Fibroblast of upper back skin (primary cell): ENCODE data around the gene THAP5.

Experiments
- DNase-seq: peaks from one replicate; pipeline ENCODE4 v3.0.0-alpha.2; 2013

THAP5 gene

GRCh38 chr7:108528183-108528712 lies 41.3 kb downstream of the THAP5 start:
- DNase-seq, result no peak

- DNase-seq, result no peak
Measured at GRCh38 chr7:108526768-108527017, 42.8 kb downstream of the THAP5 start.

- DNase-seq, result peak; percentile 100
Measured at GRCh38 chr7:108525985-108526767, 43.3 kb downstream of the THAP5 start, which contains the start of gene PNPLA8. Gene PNPLA8 (minus strand): TSS chr7:108526135. CDS start chr7:108515491, 10,644 bp downstream.

- peak; percentile 78 for DNase-seq
Measured at GRCh38 chr7:108525327-108525984, 44.0 kb downstream of the THAP5 start.

DNA sequence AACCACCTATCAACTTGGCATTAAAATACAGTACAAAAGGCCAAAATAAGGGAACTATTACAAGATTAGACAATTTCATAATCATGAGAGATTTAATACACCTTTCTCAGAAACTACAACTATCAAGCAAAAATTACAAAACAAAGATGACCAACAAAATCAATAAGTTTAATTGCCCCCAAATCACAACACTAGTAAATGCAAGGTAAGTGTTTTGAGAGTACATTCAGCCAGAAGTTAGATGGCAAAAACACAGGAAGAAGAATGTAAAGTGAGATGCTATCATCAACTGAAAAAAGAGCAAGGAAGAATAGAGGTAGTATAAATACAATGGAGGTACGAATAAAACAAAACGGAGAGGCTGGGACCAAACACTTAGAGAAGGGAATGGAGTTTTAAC lies 46.7 kb downstream of the THAP5 start:
- DNase-seq, result no peak

GRCh38 chr7:108517951-108518350 lies 51.6 kb downstream of the THAP5 start:
- DNase-seq, result no peak

DNA sequence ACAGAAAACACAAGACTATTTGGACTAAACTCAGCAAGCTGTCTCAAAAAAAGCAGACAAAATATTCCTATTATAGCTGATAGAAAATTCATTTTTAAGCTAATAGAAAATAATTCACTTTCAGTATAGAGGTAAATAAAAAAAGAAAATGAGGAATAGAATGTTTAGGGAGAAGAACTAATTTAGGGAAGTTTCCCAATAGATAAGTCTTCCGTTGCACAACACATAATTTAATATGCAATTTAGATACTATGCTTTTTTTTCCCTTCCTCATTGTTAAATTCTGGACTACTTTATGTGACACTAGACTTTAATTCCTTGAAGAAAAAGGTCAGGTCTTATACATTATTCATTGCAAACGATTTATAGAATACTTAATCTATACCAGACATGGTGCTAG lies 53.9 kb downstream of the THAP5 start:
- no peak for DNase-seq

GRCh38 chr7:108515013-108515412 lies 54.5 kb downstream of the THAP5 start:
- no peak for DNase-seq
